Mesenchymal stem cell (in vitro differentiated cells and primary cell): Measurements from ENCODE around the gene ACSF3.

Source experiments
- DNase-seq: peaks from one replicate; pipeline ENCODE4 v3.0.0-alpha.2; 2013
- H2AFZ ChIP-seq: one replicate; pipeline ENCODE4 v1.6.1; 2013; ENCODE audit warnings: low read depth, mild to moderate bottlenecking, control low read depth, inconsistent platforms, low read length, moderate library complexity
- H2AK5ac ChIP-seq: 2 replicates; pipeline ENCODE4 v1.6.1; 2013; ENCODE audit warnings: low read length, moderate library complexity, mild to moderate bottlenecking, inconsistent platforms; ENCODE audit not compliant: severe bottlenecking
- H2BK120ac ChIP-seq: one replicate; pipeline ENCODE4 v1.6.1; 2013; ENCODE audit warnings: low read depth, mild to moderate bottlenecking, inconsistent platforms, low read length, moderate library complexity
- H2BK12ac ChIP-seq, 2 experiments: one replicate each; pipeline ENCODE4 v1.6.1; 2013; ENCODE audit warnings: inconsistent platforms in 2 of 2, low read length in 2 of 2, mild to moderate bottlenecking in 2 of 2, moderate library complexity in 2 of 2, control low read depth in 1 of 2
- H2BK15ac ChIP-seq: one replicate; pipeline ENCODE4 v1.6.1; 2013; ENCODE audit warnings: mild to moderate bottlenecking, low read depth, inconsistent platforms; ENCODE audit not compliant: poor library complexity, severe bottlenecking
- H2BK5ac ChIP-seq: 2 replicates; pipeline ENCODE4 v1.6.1; 2013; ENCODE audit warnings: low read depth, mild to moderate bottlenecking, low read length, control low read depth, inconsistent platforms; ENCODE audit not compliant: poor library complexity, severe bottlenecking
- H3K14ac ChIP-seq, 2 experiments: one replicate each; pipeline ENCODE4 v1.6.1; 2013; ENCODE audit warnings: inconsistent platforms in 2 of 2, low read length in 2 of 2, control low read depth in 1 of 2, mild to moderate bottlenecking in 1 of 2, moderate library complexity in 1 of 2
- H3K18ac ChIP-seq, 2 experiments: one replicate each; pipeline ENCODE4 v1.6.1; 2013; ENCODE audit warnings: inconsistent platforms in 2 of 2, low read length in 2 of 2, control low read depth in 1 of 2, low read depth in 1 of 2, mild to moderate bottlenecking in 1 of 2
- H3K23ac ChIP-seq, 2 experiments: one replicate each; pipeline ENCODE4 v1.6.1; 2013; ENCODE audit warnings: inconsistent platforms in 2 of 2, low read length in 2 of 2, mild to moderate bottlenecking in 2 of 2, moderate library complexity in 2 of 2, control low read depth in 1 of 2
- H3K27ac ChIP-seq: 2 replicates; pipeline ENCODE4 v1.5.1; 2013; ENCODE audit warnings: mild to moderate bottlenecking, moderate library complexity, low read length, control low read depth, inconsistent platforms; ENCODE audit not compliant: poor library complexity, severe bottlenecking
- H3K27me3 ChIP-seq, 2 experiments: 2 replicates each; pipeline versions ENCODE4 v1.6.1 to v1.7.0; 2013; ENCODE audit warnings: low read length in 2 of 2, mild to moderate bottlenecking in 2 of 2, moderate library complexity in 2 of 2, control low read depth in 1 of 2, inconsistent platforms in 1 of 2; ENCODE audit not compliant: control insufficient read depth in 1 of 2, insufficient read depth in 1 of 2
- H3K36me3 ChIP-seq, 2 experiments: 2 replicates each; pipeline versions ENCODE4 v1.6.1 to v1.7.0; 2013; ENCODE audit warnings: low read length in 2 of 2, control low read depth in 1 of 2, inconsistent platforms in 1 of 2, low read depth in 1 of 2, mild to moderate bottlenecking in 1 of 2; ENCODE audit not compliant: insufficient read depth in 2 of 2, control insufficient read depth in 1 of 2
- H3K4ac ChIP-seq, 2 experiments: one replicate each; pipeline ENCODE4 v1.6.1; 2013; ENCODE audit warnings: inconsistent platforms in 2 of 2, low read length in 2 of 2, mild to moderate bottlenecking in 2 of 2, moderate library complexity in 2 of 2, control low read depth in 1 of 2, low read depth in 1 of 2
- H3K4me1 ChIP-seq: 2 replicates; pipeline ENCODE4 v1.6.1; 2013; ENCODE audit warnings: low read depth, low read length, control low read depth; ENCODE audit not compliant: control insufficient read depth, insufficient read depth
- H3K4me2 ChIP-seq: 2 replicates; pipeline ENCODE4 v1.6.1; 2013; ENCODE audit warnings: low read length, mild to moderate bottlenecking, inconsistent platforms; ENCODE audit not compliant: poor library complexity, severe bottlenecking
- H3K4me3 ChIP-seq, 2 experiments: 2 replicates each; pipeline versions ENCODE4 v1.5.1 to v1.7.0; 2013; ENCODE audit warnings: low read length in 2 of 2, mild to moderate bottlenecking in 2 of 2, control low read depth in 1 of 2, low read depth in 1 of 2; ENCODE audit not compliant: insufficient read depth in 1 of 2
- H3K79me1 ChIP-seq: replicated peaks from 2 replicates; pipeline ENCODE4 v1.6.1; 2013; ENCODE audit warnings: mild to moderate bottlenecking, control low read depth, low read length, inconsistent platforms; ENCODE audit not compliant: poor library complexity, severe bottlenecking
- H3K9ac ChIP-seq: 2 replicates; pipeline ENCODE4 v1.7.0; 2013; ENCODE audit warnings: mild to moderate bottlenecking, low read length, moderate library complexity
- H3K9me3 ChIP-seq: 2 replicates; pipeline ENCODE4 v1.7.0; 2013; ENCODE audit warnings: mild to moderate bottlenecking, low read length; ENCODE audit not compliant: control insufficient read depth
- H4K8ac ChIP-seq: one replicate; pipeline ENCODE4 v1.6.1; 2013; ENCODE audit warnings: inconsistent platforms, mild to moderate bottlenecking, low read length, moderate library complexity
- H4K91ac ChIP-seq: one replicate; pipeline ENCODE4 v1.6.1; 2013; ENCODE audit warnings: mild to moderate bottlenecking, low read length, inconsistent platforms
- WGBS: methylation state at CpG from one replicate; pipeline ENCODE4 v1.1.7; 2013; ENCODE audit warnings: mixed read lengths; 5-methylcytosine and 5-hydroxymethylcytosine counted together

ACSF3 gene

GRCh38 chr16:89159066-89159849 is 65.6 kb downstream of the ACSF3 start:
- Histone ChIP-seq H2BK120ac (no peak overlapping the region), H2BK5ac (no peak overlapping the region), H3K9me3 (no peaks in the 10 kb centered on the region), H3K14ac (no peak overlapping the region), H4K8ac (no peak overlapping the region), H3K4ac (no peak overlapping the region), H3K27me3 (peaks cover 0 to 32% of the 10 kb centered on the region in 2 experiments), H3K4me1 (peaks cover 12% of the 10 kb centered on the region), H3K79me1 (no peaks in the 10 kb centered on the region), H3K27ac (no peak overlapping the region), H2AK5ac (no peak overlapping the region), H2AFZ (no peak overlapping the region), H4K91ac (no peak overlapping the region), H2BK12ac (no peak overlapping the region), H3K23ac (no peak overlapping the region), H3K9ac (no peak overlapping the region), H3K18ac (no peak overlapping the region), H3K4me3 (no peak overlapping the region), H3K4me2 (no peak overlapping the region), H3K36me3 (peaks cover 0 to 4% of the 10 kb centered on the region in 2 experiments), H2BK15ac (no peak overlapping the region)
- 92% methylated on average over 48 of the region's 48 CpGs for WGBS
- no peak for DNase-seq

- H2BK120ac ChIP-seq: no peak overlapping the region
- no peak overlapping the region for H3K27ac ChIP-seq
- no peak overlapping the region for H3K9ac ChIP-seq
- no peak overlapping the region for H3K18ac ChIP-seq
- H4K8ac ChIP-seq: no peak overlapping the region
- no peak overlapping the region for H2BK12ac ChIP-seq
- H3K79me1 ChIP-seq: no peaks in the 10 kb centered on the region
- no peak for DNase-seq
- H3K14ac ChIP-seq: no peak overlapping the region
- peaks cover 5% of the 10 kb centered on the region for H3K4me1 ChIP-seq
- peaks cover under 1 to 32% of the 10 kb centered on the region in 2 experiments for H3K27me3 ChIP-seq
- no peak overlapping the region for H2BK15ac ChIP-seq
- H3K9me3 ChIP-seq: no peaks in the 10 kb centered on the region
- H2AFZ ChIP-seq: no peak overlapping the region
- no peaks in the 10 kb centered on the region for H3K36me3 ChIP-seq
- WGBS: 84% methylated on average over 20 of the region's 20 CpGs
- H3K4ac ChIP-seq: no peak overlapping the region
- no peak overlapping the region for H3K4me2 ChIP-seq
- no peak overlapping the region for H2BK5ac ChIP-seq
- no peak overlapping the region for H4K91ac ChIP-seq
- H2AK5ac ChIP-seq: no peak overlapping the region
- H3K23ac ChIP-seq: no peak overlapping the region
- no peak overlapping the region for H3K4me3 ChIP-seq
Observed at GRCh38 chr16:89159850-89160354, 66.2 kb downstream of the ACSF3 start.

DNA sequence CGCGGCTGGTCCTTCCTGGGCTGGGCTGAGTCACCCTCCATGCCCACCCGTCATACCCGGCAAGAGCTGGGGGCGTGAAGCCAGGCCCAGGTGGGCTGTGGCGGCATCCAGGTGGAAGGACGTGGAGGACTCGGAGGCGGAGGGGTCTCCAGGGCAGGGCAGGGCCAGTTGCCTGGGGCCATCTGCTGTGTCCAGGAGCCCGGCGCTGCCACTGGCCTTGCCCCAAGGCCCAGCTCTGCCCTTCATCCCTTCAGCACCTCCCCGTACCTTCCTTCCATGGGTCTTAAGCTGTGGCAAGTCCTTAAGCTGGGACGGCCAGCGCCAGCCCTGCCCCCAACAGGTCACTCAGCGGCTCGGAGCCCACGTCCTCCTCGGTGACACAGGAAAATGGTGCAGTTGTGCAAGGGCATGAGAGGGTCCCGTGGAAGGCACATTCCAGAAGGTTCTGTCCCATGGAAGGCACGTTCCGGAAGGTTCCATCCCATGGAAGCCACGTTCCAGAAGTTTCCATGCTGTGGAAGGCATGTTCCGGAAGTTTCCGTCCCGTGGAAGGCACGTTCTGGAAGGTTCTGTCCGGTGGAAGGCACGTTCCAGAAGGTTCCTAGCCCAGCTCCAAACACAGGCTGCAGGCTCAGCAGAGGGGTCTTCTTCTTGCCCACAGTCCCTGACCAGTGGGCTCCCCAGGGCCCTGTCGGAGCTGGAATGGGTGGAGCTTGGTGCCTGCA is 67.5 kb downstream of the ACSF3 start:
- no peak overlapping the region for H3K9ac ChIP-seq
- H4K91ac ChIP-seq: no peak overlapping the region
- H3K14ac ChIP-seq: no peak overlapping the region
- H3K27ac ChIP-seq: no peak overlapping the region
- H3K79me1 ChIP-seq: no peaks in the 10 kb centered on the region
- H4K8ac ChIP-seq: no peak overlapping the region
- H2AFZ ChIP-seq: no peak overlapping the region
- no peak overlapping the region for H3K4ac ChIP-seq
- no peak overlapping the region for H3K4me2 ChIP-seq
- H2AK5ac ChIP-seq: no peak overlapping the region
- H3K18ac ChIP-seq: no peak overlapping the region
- DNase-seq: no peak
- peaks cover 3 to 32% of the 10 kb centered on the region in 2 experiments for H3K27me3 ChIP-seq
- no peak overlapping the region for H3K4me3 ChIP-seq
- no peak overlapping the region for H2BK12ac ChIP-seq
- H3K9me3 ChIP-seq: no peaks in the 10 kb centered on the region
- H2BK15ac ChIP-seq: no peak overlapping the region
- no peak overlapping the region for H2BK5ac ChIP-seq
- no peak overlapping the region for H3K23ac ChIP-seq
- H3K36me3 ChIP-seq: no peaks in the 10 kb centered on the region
- no peaks in the 10 kb centered on the region for H3K4me1 ChIP-seq
- WGBS: 90% methylated on average over 27 of the region's 29 CpGs
- no peak overlapping the region for H2BK120ac ChIP-seq
